BLaER1 (cell line): ENCODE measurements around the gene HYAL2.

Source experiments
- H3K27ac ChIP-seq: shearing (Covaris generic); formaldehyde crosslinking; 2 replicates; pipeline ENCODE4 v1.8.1; 2022
- H3K27me3 ChIP-seq: shearing (Covaris generic); formaldehyde crosslinking; 2 replicates; pipeline ENCODE4 v1.8.1; 2022
- H3K36me3 ChIP-seq: shearing (Covaris generic); formaldehyde crosslinking; 2 replicates; pipeline ENCODE4 v1.8.1; 2022
- H3K4me1 ChIP-seq: shearing (Covaris generic); formaldehyde crosslinking; 2 replicates; pipeline ENCODE4 v1.8.1; 2022
- H3K4me2 ChIP-seq: shearing (Covaris generic); formaldehyde crosslinking; 2 replicates; pipeline ENCODE4 v1.8.1; 2022
- H3K4me3 ChIP-seq: shearing (Covaris generic); formaldehyde crosslinking; 2 replicates; pipeline ENCODE4 v1.8.1; 2022
- H3K9ac ChIP-seq: shearing (Covaris generic); formaldehyde crosslinking; 2 replicates; pipeline ENCODE4 v1.8.1; 2022
- H3K9me3 ChIP-seq: shearing (Covaris generic); formaldehyde crosslinking; 2 replicates; pipeline ENCODE4 v1.8.1; 2022
- H4K20me1 ChIP-seq: shearing (Covaris generic); formaldehyde crosslinking; 2 replicates; pipeline ENCODE4 v1.8.1; 2022
- Cebpa-rat ChIP-seq: shearing (Covaris generic); IDR thresholded peaks from 2 replicates; pipeline ENCODE4 v1.8.1; 2022

The HYAL2 gene

DNA sequence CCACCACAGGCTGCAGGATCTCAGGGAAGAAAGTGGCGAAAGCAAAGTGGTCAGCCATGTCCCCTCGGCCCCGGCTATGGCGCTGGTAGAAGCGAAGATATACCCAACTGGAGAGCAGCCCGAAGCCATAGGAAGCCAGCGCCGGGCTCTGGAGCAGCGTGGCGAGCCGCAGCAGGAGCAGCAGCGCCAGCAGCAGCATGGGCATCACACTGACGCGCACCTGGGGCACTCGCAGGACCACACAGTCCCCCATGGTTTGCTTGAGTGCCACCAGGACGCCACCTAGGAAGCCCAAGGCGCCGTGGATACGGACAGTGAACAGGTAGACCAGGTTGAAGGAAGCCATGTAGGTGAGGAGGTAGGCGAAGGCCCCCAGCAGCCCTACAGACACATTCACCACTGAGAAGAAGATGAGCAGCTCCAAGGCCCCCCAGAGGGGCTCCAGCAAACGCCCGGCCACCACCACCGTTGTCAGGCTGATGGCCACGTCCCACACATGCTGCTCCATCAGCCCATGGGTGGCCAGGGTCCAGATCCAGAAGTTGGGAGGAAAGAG lies 35.9 kb upstream of the HYAL2 start:
- Histone ChIP-seq H3K4me2 (peak overlapping the region; percentile 100), H4K20me1 (peaks cover 57% of the 10 kb centered on the region), H3K36me3 (peaks cover 51% of the 10 kb centered on the region), H3K27me3 (no peaks in the 10 kb centered on the region), H3K27ac (peak overlapping the region; percentile 95), H3K4me1 (peaks cover 50% of the 10 kb centered on the region), H3K9me3 (no peaks in the 10 kb centered on the region), H3K4me3 (peak overlapping the region; percentile 90), H3K9ac (peak overlapping the region; percentile 95)
- no peak for TF ChIP-seq Cebpa-rat

- Histone ChIP-seq H3K4me3 (peak overlapping the region; percentile 90), H3K9ac (peak overlapping the region; percentile 95), H3K4me2 (peak overlapping the region; percentile 100), H3K9me3 (no peaks in the 10 kb centered on the region), H4K20me1 (peaks cover 67% of the 10 kb centered on the region), H3K27me3 (no peaks in the 10 kb centered on the region), H3K36me3 (peaks cover 57% of the 10 kb centered on the region), H3K27ac (peak overlapping the region; percentile 30; the same call in 1 of the 2 replicates), H3K4me1 (peaks cover 50% of the 10 kb centered on the region)
- TF ChIP-seq Cebpa-rat, result no peak
Measured at GRCh38 chr3:50357481-50357880, 34.9 kb upstream of the HYAL2 start.

DNA sequence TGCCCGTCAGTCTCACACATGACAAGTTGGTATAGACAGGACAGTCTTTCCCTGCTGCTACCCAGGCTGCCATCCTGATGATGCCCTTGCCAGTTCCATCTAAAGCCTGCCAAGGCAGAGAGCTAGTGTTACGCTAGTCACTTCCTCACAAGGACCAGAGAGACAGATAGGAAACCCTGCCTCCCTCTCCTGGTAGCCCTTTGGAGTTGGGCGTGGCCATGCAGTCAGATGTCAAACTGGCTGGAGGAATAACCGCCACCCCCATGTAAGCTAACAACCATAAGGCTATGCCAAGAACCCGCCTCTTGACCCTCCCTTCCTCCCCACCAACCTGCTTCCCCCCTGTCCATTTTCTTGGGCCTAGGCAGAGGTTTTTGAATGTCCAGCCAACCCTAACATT lies 34.0 kb upstream of the HYAL2 start:
- Histone ChIP-seq H4K20me1 (peaks cover 76% of the 10 kb centered on the region), H3K27ac (no peak overlapping the region)

GRCh38 chr3:50355829-50356552 lies 33.4 kb upstream of the HYAL2 start:
- no peak for TF ChIP-seq Cebpa-rat
- Histone ChIP-seq H3K4me2 (peak overlapping the region; percentile 100), H3K36me3 (peaks cover 63% of the 10 kb centered on the region), H3K27ac (no peak overlapping the region), H3K9ac (peak overlapping the region; percentile 95), H3K27me3 (no peaks in the 10 kb centered on the region), H3K4me3 (peak overlapping the region; percentile 90), H4K20me1 (peaks cover 82% of the 10 kb centered on the region), H3K4me1 (peaks cover 55% of the 10 kb centered on the region), H3K9me3 (no peaks in the 10 kb centered on the region)

More for the DNA sequence above, 34.0 kb upstream of the HYAL2 start:
- Histone ChIP-seq H3K27me3 (no peaks in the 10 kb centered on the region), H3K4me3 (peak overlapping the region; percentile 90), H3K9ac (peak overlapping the region; percentile 95), H3K9me3 (no peaks in the 10 kb centered on the region), H3K4me1 (peaks cover 50% of the 10 kb centered on the region), H3K36me3 (peaks cover 61% of the 10 kb centered on the region), H3K4me2 (peak overlapping the region; percentile 100)
- no peak for TF ChIP-seq Cebpa-rat

DNA sequence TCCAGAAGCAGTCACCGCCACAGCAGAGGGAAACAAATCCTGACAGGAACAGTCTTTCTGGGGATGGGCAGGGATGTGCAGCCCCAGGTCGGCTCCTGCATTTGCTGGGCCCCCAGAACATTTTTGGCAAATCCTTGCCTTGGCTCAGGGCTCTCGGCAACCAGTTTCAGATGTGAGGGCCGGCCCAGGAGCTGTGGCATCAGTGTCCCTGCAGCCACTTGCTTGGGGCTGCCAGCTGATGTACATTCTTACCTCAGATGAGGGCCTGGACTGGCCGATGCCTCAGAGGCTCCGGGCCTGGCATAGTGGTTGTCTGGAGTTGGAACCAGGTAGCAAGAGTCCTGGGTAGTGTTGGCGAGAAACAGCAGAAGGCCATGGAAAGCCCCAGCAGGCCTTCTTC lies 32.3 kb upstream of the HYAL2 start:
- Histone ChIP-seq H3K27me3 (no peaks in the 10 kb centered on the region), H3K9ac (peak overlapping the region; percentile 15; the same call in 1 of the 2 replicates), H3K4me3 (no peak overlapping the region), H4K20me1 (peaks cover 84% of the 10 kb centered on the region), H3K4me2 (no peak overlapping the region), H3K9me3 (no peaks in the 10 kb centered on the region), H3K36me3 (peaks cover 63% of the 10 kb centered on the region), H3K4me1 (peaks cover 57% of the 10 kb centered on the region), H3K27ac (no peak overlapping the region)
- TF ChIP-seq Cebpa-rat, result no peak

GRCh38 chr3:50354186-50354764 lies 31.7 kb upstream of the HYAL2 start:
- no peak for TF ChIP-seq Cebpa-rat
- no peaks in the 10 kb centered on the region for H3K27me3 ChIP-seq
- H3K9ac ChIP-seq, result peak overlapping the region; percentile 29
- no peak overlapping the region for H3K4me2 ChIP-seq
- H4K20me1 ChIP-seq, result peaks cover 90% of the 10 kb centered on the region
- H3K4me1 ChIP-seq, result peaks cover 60% of the 10 kb centered on the region
- no peaks in the 10 kb centered on the region for H3K9me3 ChIP-seq
- H3K4me3 ChIP-seq, result no peak overlapping the region
- no peak overlapping the region for H3K27ac ChIP-seq
- peaks cover 63% of the 10 kb centered on the region for H3K36me3 ChIP-seq

GRCh38 chr3:50353245-50354004 lies 30.9 kb upstream of the HYAL2 start:
- no peaks in the 10 kb centered on the region for H3K27me3 ChIP-seq
- no peak overlapping the region for H3K4me2 ChIP-seq
- H3K4me1 ChIP-seq, result peaks cover 64% of the 10 kb centered on the region
- H3K36me3 ChIP-seq, result peaks cover 71% of the 10 kb centered on the region
- no peak overlapping the region for H3K4me3 ChIP-seq
- H3K9ac ChIP-seq, result peak overlapping the region; percentile 29; the same call in 1 of the 2 replicates
- no peak overlapping the region for H3K27ac ChIP-seq
- peaks cover 86% of the 10 kb centered on the region for H4K20me1 ChIP-seq
- no peaks in the 10 kb centered on the region for H3K9me3 ChIP-seq
- no peak for TF ChIP-seq Cebpa-rat

GRCh38 chr3:50352781-50353180 lies 30.2 kb upstream of the HYAL2 start:
- H3K4me1 ChIP-seq, result peaks cover 59% of the 10 kb centered on the region
- peaks cover 79% of the 10 kb centered on the region for H4K20me1 ChIP-seq
- H3K27ac ChIP-seq, result no peak overlapping the region
- no peak for TF ChIP-seq Cebpa-rat
- peaks cover 71% of the 10 kb centered on the region for H3K36me3 ChIP-seq
- no peak overlapping the region for H3K4me2 ChIP-seq
- no peak overlapping the region for H3K4me3 ChIP-seq
- no peaks in the 10 kb centered on the region for H3K9me3 ChIP-seq
- H3K9ac ChIP-seq, result no peak overlapping the region
- no peaks in the 10 kb centered on the region for H3K27me3 ChIP-seq

DNA sequence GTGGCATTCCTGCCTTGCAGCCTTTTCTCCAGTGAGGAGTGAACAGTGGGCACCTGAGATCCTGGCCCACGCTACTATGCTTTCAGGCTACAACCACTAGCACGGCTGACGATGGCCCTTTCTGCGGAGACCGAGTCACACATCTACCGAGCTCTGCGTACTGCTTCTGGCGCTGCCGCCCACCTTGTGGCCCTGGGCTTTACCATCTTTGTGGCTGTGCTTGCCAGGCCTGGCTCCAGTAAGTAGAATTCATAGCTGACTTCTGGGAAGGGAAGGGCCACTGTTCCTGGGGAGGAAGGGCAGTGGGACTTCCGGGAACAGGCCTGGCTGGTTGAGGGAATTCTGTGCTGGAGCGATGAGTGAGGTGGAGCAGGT lies 28.8 kb upstream of the HYAL2 start:
- peak overlapping the region; percentile 85 for H3K9ac ChIP-seq
- H3K4me2 ChIP-seq, result peak overlapping the region; percentile 98
- H3K27me3 ChIP-seq, result no peaks in the 10 kb centered on the region
- peaks cover 61% of the 10 kb centered on the region for H3K36me3 ChIP-seq
- H3K27ac ChIP-seq, result no peak overlapping the region
- H3K4me1 ChIP-seq, result peaks cover 46% of the 10 kb centered on the region
- TF ChIP-seq Cebpa-rat, result no peak
- peak overlapping the region; percentile 74 for H3K4me3 ChIP-seq
- peaks cover 64% of the 10 kb centered on the region for H4K20me1 ChIP-seq
- H3K9me3 ChIP-seq, result no peaks in the 10 kb centered on the region
